Type B pancreatic cell (in vitro differentiated cells): ENCODE results near the gene CDK17. TPM values are rescaled to one million over a fixed set of nuclear protein-coding genes. Genes with fewer than 3 reads are reported as not detected.

Experiments
- DNase-seq: peaks from one replicate; pipeline ENCODE4 v3.0.0; 2021; ENCODE audit warnings: mixed read lengths; ENCODE audit not compliant: unreplicated experiment; ENCODE audit errors: extremely low spot score
- H3K27ac Mint-ChIP-seq: 2 replicates; pipeline ENCODE4 v1.8.0; 2021; ENCODE audit warnings: mild to moderate bottlenecking, mixed read lengths
- H3K27me3 Mint-ChIP-seq: 2 replicates; pipeline ENCODE4 v1.8.0; 2021; ENCODE audit warnings: mixed read lengths
- H3K36me3 Mint-ChIP-seq: 2 replicates; pipeline ENCODE4 v1.8.0; 2021; ENCODE audit warnings: mixed read lengths
- H3K4me1 Mint-ChIP-seq: one replicate; pipeline ENCODE4 v1.8.0; 2021; ENCODE audit warnings: mixed read lengths; ENCODE audit not compliant: unreplicated experiment
- H3K4me3 Mint-ChIP-seq: 2 replicates; pipeline ENCODE4 v1.8.0; 2021; ENCODE audit warnings: mild to moderate bottlenecking, mixed read lengths
- H3K9me3 Mint-ChIP-seq: 2 replicates; pipeline ENCODE4 v1.8.0; 2021; ENCODE audit warnings: mixed read lengths
- CTCF ChIP-seq: fragments of 200-600 bp; sonication (generic); conservative IDR thresholded peaks from 2 replicates; pipeline ENCODE4 v1.5.0; 2021; ENCODE audit warnings: antibody characterized with exemption, mild to moderate bottlenecking
- total RNA-seq: library from RNA; stranded (reverse); gene quantifications from 2 replicates; pipeline ENCODE4 v1.2.1, GENCODE V29; 2021; ENCODE audit warnings: low replicate concordance

Gene CDK17
- total RNA-seq, 1 donor from 2014 or later: 25.2 TPM

- no peak for TF ChIP-seq CTCF
- no peaks in the 10 kb centered on the region for H3K27me3 Mint-ChIP-seq
- H3K9me3 Mint-ChIP-seq: no peaks in the 10 kb centered on the region
- peaks cover 11% of the 10 kb centered on the region for H3K36me3 Mint-ChIP-seq
- no peak for DNase-seq
- H3K4me3 Mint-ChIP-seq: no peak overlapping the region
- H3K27ac Mint-ChIP-seq: no peak overlapping the region
- no peaks in the 10 kb centered on the region for H3K4me1 Mint-ChIP-seq
Measured at GRCh38 chr12:96310067-96310466, 90.2 kb downstream of the CDK17 start.

GRCh38 chr12:96308881-96309280 is 91.4 kb downstream of the CDK17 start:
- Mint-ChIP-seq H3K4me3 (no peak overlapping the region), H3K27me3 (no peaks in the 10 kb centered on the region), H3K9me3 (no peaks in the 10 kb centered on the region), H3K27ac (no peak overlapping the region), H3K4me1 (no peaks in the 10 kb centered on the region), H3K36me3 (peaks cover 11% of the 10 kb centered on the region)
- no peak for DNase-seq
- TF ChIP-seq CTCF: no peak

GRCh38 chr12:96305665-96306064 is 94.6 kb downstream of the CDK17 start:
- Mint-ChIP-seq H3K4me3 (no peak overlapping the region), H3K9me3 (no peaks in the 10 kb centered on the region), H3K27ac (no peak overlapping the region), H3K27me3 (no peaks in the 10 kb centered on the region), H3K4me1 (no peaks in the 10 kb centered on the region), H3K36me3 (peaks cover 11% of the 10 kb centered on the region)
- DNase-seq: no peak
- no peak for TF ChIP-seq CTCF

GRCh38 chr12:96303653-96304052 is 96.6 kb downstream of the CDK17 start:
- DNase-seq: no peak

GRCh38 chr12:96302687-96303310 is 97.4 kb downstream of the CDK17 start:
- H3K4me1 Mint-ChIP-seq: no peaks in the 10 kb centered on the region
- H3K4me3 Mint-ChIP-seq: no peak overlapping the region
- H3K27ac Mint-ChIP-seq: no peak overlapping the region
- H3K27me3 Mint-ChIP-seq: no peaks in the 10 kb centered on the region
- no peak for TF ChIP-seq CTCF
- H3K36me3 Mint-ChIP-seq: peaks cover 9% of the 10 kb centered on the region
- no peaks in the 10 kb centered on the region for H3K9me3 Mint-ChIP-seq
- DNase-seq: no peak

More at GRCh38 chr12:96303653-96304052, 96.6 kb downstream of the CDK17 start:
- no peak overlapping the region for H3K4me3 Mint-ChIP-seq
- TF ChIP-seq CTCF: no peak
- H3K27me3 Mint-ChIP-seq: no peaks in the 10 kb centered on the region
- H3K27ac Mint-ChIP-seq: no peak overlapping the region
- no peaks in the 10 kb centered on the region for H3K9me3 Mint-ChIP-seq
- peaks cover 9% of the 10 kb centered on the region for H3K36me3 Mint-ChIP-seq
- no peaks in the 10 kb centered on the region for H3K4me1 Mint-ChIP-seq

GRCh38 chr12:96301732-96302131 is 98.5 kb downstream of the CDK17 start:
- peaks cover 9% of the 10 kb centered on the region for H3K36me3 Mint-ChIP-seq
- H3K4me1 Mint-ChIP-seq: no peaks in the 10 kb centered on the region
- H3K4me3 Mint-ChIP-seq: no peak overlapping the region
- TF ChIP-seq CTCF: no peak
- no peak for DNase-seq
- H3K27ac Mint-ChIP-seq: no peak overlapping the region
- H3K27me3 Mint-ChIP-seq: no peaks in the 10 kb centered on the region
- no peaks in the 10 kb centered on the region for H3K9me3 Mint-ChIP-seq
